Small intestine (tissue), 7 donors: ENCODE results near the gene CCDC28B. TPM values are rescaled to one million over a fixed set of nuclear protein-coding genes. Genes with fewer than 3 reads are reported as not detected.

Experiments used
- DNase-seq, 2 donors: peaks; one replicate each; pipeline versions ENCODE4 v3.0.0 to v3.0.0-alpha.2; 2013
- FAIRE-seq: peaks from 2 replicates; lab custom pipeline; 2012; peaks lifted over from hg19 to GRCh38; lab: Jason Lieb, UNC
- H3K27ac ChIP-seq, 3 donors: one replicate each; pipeline ENCODE4 v1.5.1; 2013; ENCODE audit warnings: low read length in 2 of 3, mild to moderate bottlenecking in 2 of 3, control low read depth in 1 of 3, inconsistent platforms in 1 of 3, low read depth in 1 of 3, moderate library complexity in 1 of 3
- H3K27me3 ChIP-seq, 3 donors: one replicate each; pipeline ENCODE4 v1.6.1; 2013; ENCODE audit warnings: low read length in 3 of 3, inconsistent platforms in 1 of 3; ENCODE audit not compliant: control insufficient read depth in 3 of 3, insufficient read depth in 3 of 3
- H3K36me3 ChIP-seq, 3 donors: one replicate each; pipeline ENCODE4 v1.6.1; 2013; ENCODE audit warnings: low read length in 3 of 3, inconsistent platforms in 1 of 3, low read depth in 1 of 3, mild to moderate bottlenecking in 1 of 3, moderate library complexity in 1 of 3; ENCODE audit not compliant: control insufficient read depth in 3 of 3, insufficient read depth in 2 of 3
- H3K4me1 ChIP-seq, 3 donors: one replicate each; pipeline ENCODE4 v1.6.1; 2013; ENCODE audit warnings: low read length in 2 of 3, inconsistent platforms in 1 of 3, low read depth in 1 of 3, mild to moderate bottlenecking in 1 of 3, moderate library complexity in 1 of 3; ENCODE audit not compliant: control insufficient read depth in 3 of 3, insufficient read depth in 2 of 3
- H3K4me3 ChIP-seq, 3 donors: one replicate each; pipeline ENCODE4 v1.5.1; 2013; ENCODE audit warnings: low read length in 3 of 3, control low read depth in 1 of 3, inconsistent platforms in 1 of 3, low read depth in 1 of 3, mild to moderate bottlenecking in 1 of 3, moderate library complexity in 1 of 3
- H3K9me3 ChIP-seq, 2 donors: one replicate each; pipeline ENCODE4 v1.6.1; 2013; ENCODE audit warnings: low read depth in 1 of 2, low read length in 1 of 2; ENCODE audit not compliant: control insufficient read depth in 2 of 2, insufficient read depth in 1 of 2
- WGBS, 3 donors: extraction: QIAGEN DNeasy Blood & Tissue Kit; methylation state at CpG; one replicate each; pipeline ENCODE4 v1.1.7; 2013; 5-methylcytosine and 5-hydroxymethylcytosine counted together
- polyA plus RNA-seq, 4 donors: library from polyadenylated mRNA; stranded (reverse) in 3 of 4; unstranded in 1 of 4; fragments of 200-250 nt in 3 of 4; fragments of 120-200 nt in 1 of 4; gene quantifications; one replicate each; pipeline versions ENCODE4 v1.2.1 to v1.2.3, GENCODE V29; 2013
- donor health status: healthy with polysubstance abuse.
- donor health status: control.
- donor health status: control.
- donor health status: Bipolar disorder and iron deficiency.
- donor health status: healthy.

CCDC28B gene
- polyA plus RNA-seq, 4 donors: 2.5 to 9.3 (median 6.2) TPM

GRCh38 chr1:32195972-32196823 is 4.2 kb upstream of the CCDC28B start:
- Histone ChIP-seq H3K4me1 (peaks cover 0 to 14% (median 0%) of the 10 kb centered on the region in 3 donors), H3K27ac (no peak overlapping the region), H3K9me3 (no peaks in the 10 kb centered on the region), H3K27me3 (no peaks in the 10 kb centered on the region), H3K4me3 (no peak overlapping the region), H3K36me3 (peaks cover 26 to 75% (median 29%) of the 10 kb centered on the region in 3 donors)
- DNase-seq (no peak), FAIRE-seq (no peak)

- H3K27ac ChIP-seq: no peak overlapping the region
- no peak for FAIRE-seq
- DNase-seq: no peak
- no peak overlapping the region for H3K4me3 ChIP-seq
- no peaks in the 10 kb centered on the region for H3K9me3 ChIP-seq
- H3K36me3 ChIP-seq: peaks cover 23 to 66% (median 24%) of the 10 kb centered on the region in 3 donors
- H3K27me3 ChIP-seq: no peaks in the 10 kb centered on the region
- 85 to 100% (median 92%) methylated on average over 1 of the region's 1 CpG for WGBS, 3 donors
- H3K4me1 ChIP-seq: peaks cover 0 to 21% (median 0%) of the 10 kb centered on the region in 3 donors
Measured at GRCh38 chr1:32197074-32197473, 3.3 kb upstream of the CCDC28B start.

GRCh38 chr1:32197837-32198236 is 2.6 kb upstream of the CCDC28B start:
- no peak for FAIRE-seq
- Histone ChIP-seq H3K4me1 (peaks cover 0 to 21% (median 0%) of the 10 kb centered on the region in 3 donors), H3K9me3 (no peaks in the 10 kb centered on the region), H3K4me3 (no peak overlapping the region), H3K27me3 (no peaks in the 10 kb centered on the region), H3K27ac (no peak overlapping the region), H3K36me3 (peaks cover 16 to 58% (median 19%) of the 10 kb centered on the region in 3 donors)
- DNase-seq: no peak
- 79 to 80% (median 79%) methylated on average over 6 of the region's 6 CpGs for WGBS, 3 donors

GRCh38 chr1:32198237-32199042 is 2.0 kb upstream of the CCDC28B start:
- Histone ChIP-seq H3K36me3 (peaks cover 12 to 53% (median 19%) of the 10 kb centered on the region in 3 donors), H3K27me3 (no peaks in the 10 kb centered on the region), H3K27ac (no peak overlapping the region), H3K9me3 (no peaks in the 10 kb centered on the region), H3K4me3 (no peak overlapping the region), H3K4me1 (peaks cover 0 to 21% (median 0%) of the 10 kb centered on the region in 3 donors)
- FAIRE-seq (no peak), DNase-seq (no peak)
- 76 to 83% (median 80%) methylated on average over 3 of the region's 3 CpGs for WGBS, 3 donors

GRCh38 chr1:32199043-32199716 is 1.2 kb upstream of the CCDC28B start:
- H3K27me3 ChIP-seq: no peaks in the 10 kb centered on the region
- WGBS, 3 donors: 72 to 82% (median 73%) methylated on average over 4 of the region's 4 CpGs
- H3K36me3 ChIP-seq: peaks cover 10 to 45% (median 14%) of the 10 kb centered on the region in 3 donors
- no peak for FAIRE-seq
- H3K27ac ChIP-seq: peak overlapping the region in 2 of 3 donors; percentile 14 to 80
- no peaks in the 10 kb centered on the region for H3K9me3 ChIP-seq
- no peak overlapping the region for H3K4me3 ChIP-seq
- H3K4me1 ChIP-seq: peaks cover 0 to 21% (median 0%) of the 10 kb centered on the region in 3 donors
- no peak for DNase-seq

- 47 to 56% (median 54%) methylated on average over 6 of the region's 6 CpGs for WGBS, 3 donors
- H3K9me3 ChIP-seq: no peaks in the 10 kb centered on the region
- FAIRE-seq (no peak), DNase-seq (no peak)
- peaks cover 0 to 21% (median 0%) of the 10 kb centered on the region in 3 donors for H3K4me1 ChIP-seq
- peaks cover 9 to 42% (median 9%) of the 10 kb centered on the region in 3 donors for H3K36me3 ChIP-seq
- H3K4me3 ChIP-seq: no peak overlapping the region
- no peaks in the 10 kb centered on the region for H3K27me3 ChIP-seq
- H3K27ac ChIP-seq: peak overlapping the region in 2 of 3 donors; percentile 75 to 80
Measured at GRCh38 chr1:32199717-32200072, 700 bp upstream of the CCDC28B start.

GRCh38 chr1:32201011-32201855 is 838 bp downstream of the CCDC28B start:
- H3K4me3 ChIP-seq: peak overlapping the region in 2 of 3 donors; percentile 49 to 59
- peaks cover 0 to 28% (median 2%) of the 10 kb centered on the region in 3 donors for H3K4me1 ChIP-seq
- H3K36me3 ChIP-seq: peaks cover 0 to 27% (median 2%) of the 10 kb centered on the region in 3 donors
- H3K27me3 ChIP-seq: no peaks in the 10 kb centered on the region
- WGBS, 3 donors: 3 to 5% (median 3%) methylated on average over 26 of the region's 26 CpGs
- peak overlapping the region in 2 of 3 donors; percentile 75 to 80 for H3K27ac ChIP-seq
- FAIRE-seq (no peak), DNase-seq (peak; percentile 48 to 72)
- no peaks in the 10 kb centered on the region for H3K9me3 ChIP-seq
